B cell (primary cell): ENCODE results near the gene TBL1XR1. TPM values are rescaled to one million over a fixed set of nuclear protein-coding genes. Genes with fewer than 3 reads are reported as not detected.

Experiments used
- ATAC-seq: fragments of 200-7000 bp; cut with Tn5 transposase; one replicate; pipeline ENCODE4 v1.10.0; 2021; ENCODE audit warnings: low read depth, mild to moderate bottlenecking, moderate number of reproducible peaks, moderate library complexity
- CTCF ChIA-PET: fragments of 350-600 bp; sonication (Branson Sonifier 250); formaldehyde crosslinking; loops from one replicate; lab custom pipeline; 2021; ENCODE audit warnings: antibody characterized with exemption, inconsistent platforms; lab: Charles Lee
- POLR2A ChIA-PET: fragments of 350-600 bp; sonication (Branson Sonifier 250); formaldehyde crosslinking; loops from one replicate; lab custom pipeline; 2021; ENCODE audit warnings: antibody characterized with exemption; lab: Charles Lee
- DNase-seq: peaks from one replicate; pipeline ENCODE4 v3.0.0; 2013
- H2AFZ ChIP-seq: 2 replicates; pipeline ENCODE4 v1.6.1; 2012; ENCODE audit warnings: mild to moderate bottlenecking, low read depth, low read length; ENCODE audit not compliant: insufficient read depth, poor library complexity, severe bottlenecking
- H3K27ac ChIP-seq, 2 donors: 1 replicate in 1 of 2; 2 replicates in 1 of 2; pipeline ENCODE4 v1.5.1; 2012 to 2013; ENCODE audit warnings: low read length in 2 of 2, mild to moderate bottlenecking in 2 of 2, moderate library complexity in 1 of 2
- H3K27me3 ChIP-seq, 4 experiments: fragments of 200-600 bp in 1 of 4; sonication (generic) in 1 of 4; replicated peaks in 1 of 4; 1 replicate in 2 of 4; 2 replicates in 2 of 4; pipeline versions ENCODE4 v1.6.1 to v1.7.0; 2013 to 2016; ENCODE audit warnings: low read length in 3 of 4, mild to moderate bottlenecking in 2 of 4, mixed read lengths in 1 of 4, moderate library complexity in 1 of 4; ENCODE audit not compliant: insufficient read depth in 4 of 4, control insufficient read depth in 3 of 4; ENCODE audit errors: control extremely low read depth in 1 of 4
- H3K36me3 ChIP-seq, 2 experiments: replicated peaks in 1 of 2; 1 replicate in 1 of 2; 2 replicates in 1 of 2; pipeline versions ENCODE4 v1.6.1 to v1.7.1; 2013; ENCODE audit warnings: low read length in 1 of 2; ENCODE audit not compliant: insufficient read depth in 2 of 2, control insufficient read depth in 1 of 2; ENCODE audit errors: control extremely low read depth in 1 of 2, extremely low read depth in 1 of 2
- H3K4me1 ChIP-seq, 2 donors: fragments of 200-600 bp in 1 of 2; sonication (generic) in 1 of 2; 1 replicate in 1 of 2; 2 replicates in 1 of 2; pipeline versions ENCODE4 v1.5.1 to v1.6.1; 2013 to 2017; ENCODE audit warnings: low read length in 2 of 2; ENCODE audit not compliant: control insufficient read depth in 2 of 2, insufficient read depth in 2 of 2
- H3K4me2 ChIP-seq: replicated peaks from 2 replicates; pipeline ENCODE3; 2012; ENCODE audit warnings: mild to moderate bottlenecking, low read depth, low read length; ENCODE audit not compliant: poor library complexity, severe bottlenecking
- H3K4me3 ChIP-seq, 5 experiments: fragments of 200-600 bp in 1 of 5; sonication (generic) in 1 of 5; 1 replicate in 3 of 5; 2 replicates in 2 of 5; pipeline versions ENCODE4 v1.5.1 to v1.7.0; 2011 to 2016; ENCODE audit warnings: low read length in 4 of 5, mild to moderate bottlenecking in 4 of 5, low read depth in 2 of 5, control low read depth in 1 of 5, moderate library complexity in 1 of 5; ENCODE audit not compliant: insufficient read depth in 1 of 5; ENCODE audit errors: control extremely low read depth in 1 of 5, extremely low read depth in 1 of 5
- H3K79me2 ChIP-seq: fragments of 200-600 bp; sonication (generic); one replicate; pipeline ENCODE4 v1.6.0; 2016; ENCODE audit warnings: low read length; ENCODE audit not compliant: control insufficient read depth, insufficient read depth
- H3K9ac ChIP-seq: fragments of 200-600 bp; sonication (generic); 2 replicates; pipeline ENCODE4 v1.6.1; 2017; ENCODE audit warnings: mild to moderate bottlenecking, low read length, moderate library complexity
- H3K9me3 ChIP-seq, 3 donors: one replicate each; pipeline versions ENCODE4 v1.6.1 to v1.7.1; 2013; ENCODE audit warnings: low read length in 2 of 3; ENCODE audit not compliant: control insufficient read depth in 2 of 3, insufficient read depth in 1 of 3; ENCODE audit errors: control extremely low read depth in 1 of 3
- H4K20me1 ChIP-seq: 2 replicates; pipeline ENCODE4 v1.6.0; 2012; ENCODE audit warnings: mild to moderate bottlenecking, low read length; ENCODE audit not compliant: insufficient read depth, control insufficient read depth, poor library complexity, severe bottlenecking
- H3K27ac Mint-ChIP-seq: one replicate; pipeline ENCODE4 v1.8.0; 2021; ENCODE audit warnings: mixed read lengths
- H3K27me3 Mint-ChIP-seq: one replicate; pipeline ENCODE4 v1.8.0; 2021; ENCODE audit warnings: mixed read lengths
- H3K4me1 Mint-ChIP-seq: one replicate; pipeline ENCODE4 v1.8.0; 2021; ENCODE audit warnings: mixed read lengths
- H3K4me3 Mint-ChIP-seq: one replicate; pipeline ENCODE4 v1.8.0; 2021; ENCODE audit warnings: mixed read lengths
- H3K9me3 Mint-ChIP-seq: one replicate; pipeline ENCODE4 v1.8.0; 2022; ENCODE audit warnings: mixed read lengths; ENCODE audit not compliant: insufficient read depth
- CTCF ChIP-seq: fragments of 200-600 bp; IDR thresholded peaks from one replicate; pipeline ENCODE4 v1.8.0; 2022; ENCODE audit warnings: antibody characterized with exemption, mild to moderate bottlenecking
- EZH2 ChIP-seq: IDR thresholded peaks from 2 replicates; pipeline ENCODE4 v1.6.1; 2012; ENCODE audit warnings: borderline replicate concordance, low read depth, mild to moderate bottlenecking, moderate library complexity, low read length; ENCODE audit not compliant: insufficient read depth, poor library complexity, severe bottlenecking
- WGBS: methylation state at CpG from one replicate; pipeline ENCODE4 v1.1.5; 2013; ENCODE audit warnings: missing lambda C conversion rate; ENCODE audit not compliant: insufficient coverage; 5-methylcytosine and 5-hydroxymethylcytosine counted together
- intact Hi-C: fragments of 100-400 bp; cut with micrococcal nuclease; formaldehyde crosslinking; loops from one replicate; pipeline ENCODE4 v1.10.0; 2022
- polyA plus RNA-seq: library from polyadenylated mRNA; depleted of rRNA; stranded (reverse); fragments of >200 nt; gene quantifications from 2 replicates; pipeline ENCODE4 v1.2.3, GENCODE V29; 2012
- total RNA-seq, 2 donors: library from RNA; stranded (reverse); fragments of 120-200 nt in 1 of 2; gene quantifications; 1 replicate in 1 of 2; 2 replicates in 1 of 2; pipeline versions ENCODE4 v1.2.3 to v1.2.4, GENCODE V29; 2013 to 2022

Gene TBL1XR1
- total and polyA plus RNA-seq, 2 donors (not counting 1 experiment from before 2014, with no cell fraction given) = 17.6 to 128 TPM

- no peak overlapping the region for H3K9ac ChIP-seq
- ATAC-seq (no peak), DNase-seq (no peak)
- H3K79me2 ChIP-seq = peaks cover 98% of the 10 kb centered on the region
- H3K4me3 ChIP-seq = no peak overlapping the region
- POLR2A ChIA-PET = no interaction called here
- CTCF ChIA-PET = interaction anchor here (1.0 kb wide), 1 partner anchor 104 kb away, joined by 3 read pairs; no protein-coding TSS in a partner anchor
- H3K4me3 Mint-ChIP-seq = no peak overlapping the region
- H3K36me3 ChIP-seq = peaks cover 0 to 2% of the 10 kb centered on the region in 2 experiments
- TF ChIP-seq CTCF (no peak), EZH2 (no peak)
- peaks cover 17 to 24% of the 10 kb centered on the region in 2 donors for H3K4me1 ChIP-seq
- H3K9me3 Mint-ChIP-seq = no peaks in the 10 kb centered on the region
- no peak overlapping the region for H3K27ac ChIP-seq
- H4K20me1 ChIP-seq = no peaks in the 10 kb centered on the region
- H3K27ac Mint-ChIP-seq = no peak overlapping the region
- no CpG with 5 or more reads among the region's 3 CpGs for WGBS
- H3K9me3 ChIP-seq = no peaks in the 10 kb centered on the region
- H3K4me2 ChIP-seq = no peak overlapping the region
- no peaks in the 10 kb centered on the region for H3K27me3 ChIP-seq
- intact Hi-C loops = no loop called here
- no peaks in the 10 kb centered on the region for H3K27me3 Mint-ChIP-seq
- H2AFZ ChIP-seq = no peak overlapping the region
- peaks cover 54% of the 10 kb centered on the region for H3K4me1 Mint-ChIP-seq
Measured at GRCh38 chr3:177154733-177155132, 42.5 kb downstream of the TBL1XR1 start.

- WGBS = 84% methylated on average over 5 of the region's 7 CpGs
- no peaks in the 10 kb centered on the region for H3K36me3 ChIP-seq
- ChIA-PET POLR2A (interaction anchor here (1.3 kb wide), 1 partner anchor 209 kb away, joined by 3 read pairs; no protein-coding TSS in a partner anchor), CTCF (interaction anchor here (0.6 to 1.8 kb wide), 5 partner anchors 8 to 58 kb away, joined by 3 to 4 read pairs (median 4); no protein-coding TSS in a partner anchor)
- H3K4me1 ChIP-seq = peaks cover 37 to 46% of the 10 kb centered on the region in 2 donors
- H3K27me3 Mint-ChIP-seq = no peaks in the 10 kb centered on the region
- H3K4me1 Mint-ChIP-seq = peaks cover 67% of the 10 kb centered on the region
- H3K27ac Mint-ChIP-seq = peak overlapping the region; percentile 64
- H3K9me3 ChIP-seq = no peaks in the 10 kb centered on the region
- no peak overlapping the region for H3K4me3 Mint-ChIP-seq
- H3K27ac ChIP-seq = peak overlapping the region in 1 of 2 donors; percentile 18
- intact Hi-C loops = no loop called here
- ATAC-seq (no peak), DNase-seq (no peak)
- no peak overlapping the region for H3K4me3 ChIP-seq
- H4K20me1 ChIP-seq = no peaks in the 10 kb centered on the region
- H3K9me3 Mint-ChIP-seq = no peaks in the 10 kb centered on the region
- peaks cover 98% of the 10 kb centered on the region for H3K79me2 ChIP-seq
- no peak overlapping the region for H3K9ac ChIP-seq
- peak overlapping the region; percentile 32 for H3K4me2 ChIP-seq
- no peaks in the 10 kb centered on the region for H3K27me3 ChIP-seq
- H2AFZ ChIP-seq = no peak overlapping the region
- TF ChIP-seq CTCF (no peak), EZH2 (no peak)
Measured at GRCh38 chr3:177150970-177151627, 46.2 kb downstream of the TBL1XR1 start.
